ENCODE results near the gene ZNF324B. TPM values are rescaled to one million over a fixed set of nuclear protein-coding genes. Genes with fewer than 3 reads are reported as not detected.
"Not testable (repeated sequence)": the region's sequence is repeated elsewhere in the genome, so short reads cannot be mapped to it uniquely, and the experiment has no call there.

The ZNF324B gene
- total RNA-seq, 1 donor from 2014 or later = 4.6 TPM

DNA sequence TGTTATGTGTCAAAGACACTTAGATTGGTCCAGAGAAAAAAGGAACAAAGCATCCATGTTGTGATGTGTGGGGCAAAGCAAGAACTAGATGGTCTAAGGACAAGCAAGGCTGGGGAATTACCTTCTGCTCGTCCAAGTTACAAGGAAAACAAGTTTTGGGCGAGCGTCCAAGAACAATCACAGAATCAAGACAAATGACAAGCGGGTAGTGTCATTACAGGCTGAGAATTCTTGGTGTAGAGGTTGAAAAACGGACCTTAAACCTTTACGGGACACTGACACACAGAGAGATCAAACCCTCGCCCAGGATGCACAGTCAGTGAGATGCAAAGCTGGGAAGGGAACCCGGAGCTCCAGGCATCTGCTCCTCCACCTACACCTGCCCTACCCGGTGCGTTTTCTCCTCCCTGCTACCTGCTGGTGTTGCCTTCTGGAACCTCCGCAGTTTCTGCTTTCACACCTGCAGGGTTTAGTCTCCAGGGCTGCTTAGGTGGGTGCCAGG lies 515 bp upstream of the ZNF324B start:
- no peak for DNase-seq (ENCODE audit: low spot score)

DNA sequence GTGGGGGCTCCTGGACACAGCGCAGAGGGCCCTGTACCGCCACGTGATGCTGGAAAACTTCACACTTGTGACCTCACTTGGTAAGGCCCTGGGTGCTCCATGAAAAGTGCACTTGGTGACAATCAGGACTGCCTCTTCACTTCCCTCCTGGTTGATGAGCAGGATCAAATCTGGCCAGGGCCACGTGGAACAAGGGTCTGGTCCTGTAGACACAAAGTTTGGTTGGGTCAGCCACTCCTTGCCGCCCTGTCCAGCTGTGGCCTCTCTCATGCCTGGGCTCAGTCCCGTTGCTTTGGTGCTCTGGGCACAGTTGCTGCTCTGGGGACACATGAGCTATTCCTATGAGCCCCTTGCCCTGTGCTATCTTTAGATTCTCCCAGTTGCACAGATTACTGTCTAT lies 2.3 kb downstream of the ZNF324B start:
- ATAC-seq (no peak), DNase-seq (ENCODE audit: low spot score) (no peak)

More for the DNA sequence above, 515 bp upstream of the ZNF324B start:
- ATAC-seq = peak; percentile 41

DNA sequence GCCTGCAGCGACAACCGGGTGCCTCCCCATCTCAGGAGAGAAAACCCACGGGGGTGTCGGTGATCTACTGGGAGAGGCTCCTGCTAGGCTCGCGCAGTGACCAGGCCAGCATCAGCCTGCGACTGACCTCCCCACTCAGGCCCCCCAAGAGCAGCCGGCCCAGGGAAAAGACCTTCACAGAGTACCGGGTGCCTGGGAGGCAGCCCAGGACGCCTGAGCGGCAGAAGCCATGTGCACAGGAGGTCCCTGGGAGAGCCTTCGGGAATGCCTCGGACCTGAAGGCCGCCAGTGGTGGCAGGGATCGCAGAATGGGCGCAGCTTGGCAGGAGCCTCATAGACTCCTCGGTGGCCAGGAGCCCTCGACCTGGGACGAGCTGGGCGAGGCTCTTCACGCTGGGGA lies 3.9 kb downstream of the ZNF324B start:
- DNase-seq (ENCODE audit: low spot score) (no peak), ATAC-seq (no peak)

DNA sequence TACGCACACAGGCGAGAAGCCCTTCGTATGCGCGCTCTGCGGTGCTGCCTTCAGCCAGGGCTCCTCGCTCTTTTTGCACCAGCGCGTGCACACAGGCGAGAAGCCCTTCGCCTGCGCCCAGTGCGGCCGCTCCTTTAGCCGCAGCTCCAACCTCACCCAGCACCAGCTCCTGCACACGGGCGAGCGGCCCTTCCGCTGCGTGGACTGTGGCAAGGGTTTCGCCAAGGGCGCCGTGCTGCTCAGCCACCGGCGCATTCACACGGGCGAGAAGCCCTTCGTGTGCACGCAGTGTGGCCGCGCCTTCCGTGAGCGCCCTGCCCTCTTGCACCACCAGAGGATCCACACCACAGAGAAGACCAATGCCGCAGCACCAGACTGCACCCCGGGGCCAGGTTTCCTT lies 4.7 kb downstream of the ZNF324B start:
- no peak for ATAC-seq

DNA sequence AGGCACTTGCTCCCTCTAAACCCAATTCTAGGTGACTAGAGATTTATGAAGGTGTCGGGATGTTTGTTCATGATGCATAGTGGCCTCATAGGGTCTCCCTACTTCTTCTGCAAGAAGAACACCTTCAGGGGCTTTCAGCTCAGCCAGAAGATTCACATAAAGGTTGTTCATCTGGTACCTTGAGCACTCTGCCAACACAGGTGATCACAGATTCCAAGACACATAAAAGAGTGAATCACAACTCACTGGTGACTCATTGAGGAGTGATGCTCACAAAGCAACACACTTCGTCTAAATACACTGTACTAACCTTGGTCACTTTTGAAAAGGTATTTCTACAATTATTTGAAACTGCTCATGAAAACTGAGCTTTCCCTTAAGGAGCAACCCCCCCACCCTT lies 8.6 kb downstream of the ZNF324B start:
- ATAC-seq = no peak
- no peak for DNase-seq (ENCODE audit: low spot score)

More for the DNA sequence above, 4.7 kb downstream of the ZNF324B start:
- no peak for DNase-seq (ENCODE audit: low spot score)

- DNase-seq (ENCODE audit: low spot score) (no peak), ATAC-seq (peak; percentile 47)
Measured at GRCh38 chr19:58466089-58466759, 14.8 kb downstream of the ZNF324B start.

DNA sequence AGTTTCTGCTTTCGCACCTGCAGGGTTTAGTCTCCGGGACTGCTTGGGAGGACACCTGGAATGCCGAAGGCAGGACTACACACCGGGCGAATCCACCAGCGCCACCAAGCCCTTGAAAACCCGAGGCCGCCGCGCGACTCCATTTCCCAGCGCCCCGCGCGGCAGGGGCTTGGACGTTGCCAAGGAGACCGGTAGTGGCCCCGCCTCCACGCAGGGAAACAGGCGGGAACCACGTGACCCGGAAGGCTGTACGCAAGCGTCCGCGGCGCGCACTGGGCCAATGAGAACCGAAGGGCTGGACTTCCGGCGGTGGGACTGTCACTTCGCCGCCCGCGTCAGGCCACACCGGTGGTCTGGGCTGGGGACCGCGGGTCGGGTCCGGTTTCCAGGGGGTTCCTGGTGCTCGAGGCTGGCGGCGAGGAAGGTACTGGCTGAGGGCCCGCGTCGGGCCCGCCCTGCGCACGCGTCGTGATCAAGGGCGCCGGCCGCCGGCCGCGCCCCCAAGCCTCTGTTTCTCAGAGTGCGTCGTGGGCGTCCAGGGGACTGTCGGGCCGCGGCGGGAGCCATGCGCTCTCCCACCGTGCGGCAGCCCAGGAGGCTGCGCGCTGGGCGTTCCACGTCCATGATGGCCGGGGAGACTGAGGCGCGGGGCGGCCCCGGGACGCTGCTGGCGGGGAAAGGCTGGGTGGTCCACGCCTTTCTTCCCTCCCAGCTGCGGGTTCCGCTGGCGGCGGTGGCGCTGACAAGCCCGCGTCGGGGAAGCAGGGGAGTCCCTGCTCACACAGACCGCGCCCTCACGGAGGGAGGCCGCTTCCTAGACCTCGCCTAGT lies 15.6 kb downstream of the ZNF324B start, which contains the start of gene ZNF324:
TSS of gene ZNF324 (plus strand) at position 321 of the 830 bp plus-strand sequence. CDS start 2,106 bp downstream, outside the sequence.
- peak; percentile 99 for DNase-seq (ENCODE audit: low spot score)

GRCh38 chr19:58468216-58468839 lies 16.9 kb downstream of the ZNF324B start:
- DNase-seq (ENCODE audit: low spot score) (no peak), ATAC-seq (no peak)

More for the DNA sequence above, 15.6 kb downstream of the ZNF324B start, which contains the start of gene ZNF324:
- ATAC-seq = peak; percentile 89

- ATAC-seq (no peak), DNase-seq (ENCODE audit: low spot score) (peak; percentile 51)
Measured at GRCh38 chr19:58469241-58470013, 18.0 kb downstream of the ZNF324B start.

- not testable (repeated sequence) for ATAC-seq; DNase-seq (ENCODE audit: low spot score)
Measured at GRCh38 chr19:58470837-58471543, 19.6 kb downstream of the ZNF324B start.

DNA sequence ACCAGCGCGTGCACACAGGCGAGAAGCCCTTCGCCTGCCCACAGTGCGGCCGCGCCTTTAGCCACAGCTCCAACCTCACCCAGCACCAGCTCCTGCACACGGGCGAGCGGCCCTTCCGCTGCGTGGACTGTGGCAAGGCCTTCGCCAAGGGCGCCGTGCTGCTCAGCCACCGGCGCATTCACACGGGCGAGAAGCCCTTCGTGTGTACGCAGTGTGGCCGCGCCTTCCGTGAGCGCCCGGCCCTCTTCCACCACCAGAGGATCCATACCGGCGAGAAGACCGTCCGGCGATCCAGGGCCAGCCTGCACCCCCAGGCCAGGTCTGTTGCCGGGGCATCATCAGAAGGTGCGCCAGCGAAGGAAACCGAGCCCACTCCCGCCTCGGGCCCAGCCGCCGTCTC lies 20.3 kb downstream of the ZNF324B start:
- ATAC-seq = no peak

DNA sequence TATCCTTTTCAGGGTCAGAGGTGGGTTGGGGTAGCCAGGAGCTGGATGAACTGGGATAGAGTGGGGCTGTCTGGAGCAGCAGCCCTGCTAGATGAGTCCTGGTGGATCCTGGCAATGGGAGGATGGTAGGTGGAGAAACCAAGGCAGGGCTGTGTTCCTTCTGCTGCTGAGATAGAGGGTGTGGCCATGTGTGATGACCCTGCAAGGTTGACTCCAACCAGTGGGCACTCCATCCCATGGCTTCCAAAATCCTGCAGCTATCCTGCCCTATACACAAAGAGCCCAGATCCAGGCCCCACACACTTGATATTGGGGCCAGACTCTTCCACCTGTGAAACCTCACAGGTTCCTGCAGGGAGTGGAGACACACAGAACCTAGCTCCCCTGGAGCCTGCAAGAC lies 22.4 kb downstream of the ZNF324B start:
- ATAC-seq = no peak
- no peak for DNase-seq (ENCODE audit: low spot score)

More for the DNA sequence above, 20.3 kb downstream of the ZNF324B start:
- DNase-seq (ENCODE audit: low spot score) = no peak

GRCh38 chr19:58474291-58474996 lies 23.0 kb downstream of the ZNF324B start:
- ATAC-seq = no peak
- DNase-seq (ENCODE audit: low spot score) = no peak

GRCh38 chr19:58474997-58475713 lies 23.7 kb downstream of the ZNF324B start:
- ATAC-seq (no peak), DNase-seq (ENCODE audit: low spot score) (no peak)

DNA sequence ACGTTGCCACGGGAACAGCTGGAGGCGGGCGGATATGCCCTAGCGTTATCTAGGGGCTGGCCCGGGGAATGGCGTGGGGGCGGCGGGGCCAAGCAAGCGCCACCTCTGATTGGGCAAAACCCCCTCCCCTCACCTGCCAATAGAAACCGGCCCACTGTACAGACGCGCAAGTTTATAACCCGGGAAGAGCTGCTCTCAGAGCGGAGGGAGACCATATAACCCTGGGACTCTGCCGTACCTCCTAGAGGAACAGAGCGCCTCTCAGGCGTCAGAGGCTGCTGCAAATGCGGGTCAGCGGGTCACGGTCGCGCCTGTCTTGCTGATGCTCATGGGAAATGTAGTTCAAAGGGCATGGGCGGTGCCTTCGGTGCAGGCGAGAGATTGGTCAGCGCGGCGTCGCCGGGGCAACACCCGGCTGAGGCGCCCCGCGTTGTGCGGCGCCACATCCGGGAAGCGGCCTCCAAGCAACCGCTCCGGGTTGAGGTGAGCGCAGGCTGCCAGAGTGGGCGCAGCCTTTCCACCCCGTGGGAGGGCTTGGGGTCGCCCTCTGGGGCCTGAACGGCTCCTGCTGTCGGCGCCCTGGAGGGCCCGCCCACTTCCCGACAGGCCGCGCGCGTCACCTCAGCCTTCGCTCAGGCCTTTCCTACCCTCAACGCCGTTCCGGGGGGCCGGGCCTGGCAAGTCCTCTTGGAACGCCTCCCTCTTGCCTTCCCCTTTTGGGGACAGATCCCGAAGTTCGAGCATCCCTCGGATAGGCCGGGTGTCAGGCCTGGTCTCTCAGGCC lies 24.5 kb downstream of the ZNF324B start, which contains the start of gene ZNF446:
TSS of gene ZNF446 (plus strand) at position 639 of the 784 bp plus-strand sequence. CDS start 867 bp downstream, outside the sequence.
- DNase-seq (ENCODE audit: low spot score) (peak; percentile 97), ATAC-seq (peak; percentile 83)

- ATAC-seq (peak; percentile 21), DNase-seq (ENCODE audit: low spot score) (no peak)
Measured at GRCh38 chr19:58476498-58477015, 25.1 kb downstream of the ZNF324B start.

DNA sequence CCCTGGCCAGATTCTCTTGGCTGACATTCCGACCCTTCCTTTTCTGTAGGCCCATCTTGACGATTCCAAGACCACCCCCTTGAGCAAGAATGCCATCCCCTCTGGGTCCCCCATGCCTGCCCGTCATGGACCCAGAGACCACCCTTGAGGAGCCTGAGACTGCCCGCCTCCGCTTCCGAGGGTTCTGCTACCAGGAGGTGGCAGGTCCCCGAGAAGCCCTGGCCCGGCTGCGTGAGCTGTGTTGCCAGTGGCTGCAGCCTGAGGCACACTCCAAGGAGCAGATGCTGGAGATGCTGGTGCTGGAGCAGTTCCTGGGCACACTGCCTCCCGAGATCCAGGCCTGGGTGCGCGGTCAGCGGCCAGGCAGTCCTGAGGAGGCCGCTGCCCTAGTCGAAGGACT lies 25.7 kb downstream of the ZNF324B start:
- no peak for ATAC-seq
- no peak for DNase-seq (ENCODE audit: low spot score)

All from left lobe of liver (tissue), 2 donors.